ENCODE data around the gene SEC16B.

DNA sequence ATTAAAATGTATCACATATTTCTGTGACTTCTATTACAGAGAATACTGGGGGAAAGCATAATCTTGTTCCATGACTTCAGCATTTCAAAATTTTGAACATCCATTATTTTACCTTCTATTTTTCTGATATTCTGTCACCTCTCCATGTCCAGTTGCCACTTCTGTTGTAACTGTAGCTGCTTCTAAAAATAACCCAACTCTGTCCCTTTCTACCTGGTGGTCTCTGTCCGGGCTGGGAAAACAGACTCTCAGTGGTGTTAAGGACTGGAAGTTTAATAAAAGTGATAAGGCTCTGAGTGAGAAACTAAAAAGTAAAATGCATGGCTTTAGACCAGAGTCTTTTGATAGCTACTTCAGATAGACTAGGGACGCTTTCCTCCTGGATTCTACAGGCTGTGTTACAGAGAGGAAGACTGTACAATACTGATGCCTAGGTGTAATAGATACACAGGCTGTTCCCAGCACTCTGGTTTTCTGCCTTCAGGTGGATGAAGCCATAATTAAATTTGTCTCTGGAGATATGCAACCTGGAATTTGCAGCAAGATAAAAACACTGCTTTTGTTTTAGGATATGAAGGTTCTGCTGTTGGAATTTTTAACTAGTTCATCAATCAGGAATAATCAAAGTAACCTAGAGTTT, 42.1 kb upstream of the SEC16B start:
- TF ChIP-seq ZNF184 (CRISPR knock-in tag; IDR thresholded peaks at IDR 0.05) (no peak), POLR2AphosphoS5 (IDR thresholded peaks at IDR 0.05; ENCODE audit: control insufficient read depth, insufficient read depth, low read depth, low read length) (no peak), SREBF2 (CRISPR knock-in tag; IDR thresholded peaks at IDR 0.05) (no peak)

Data from K562 (cell line).